SU-DHL-6 (cell line): ENCODE results near the gene ERICH2.

Experiments
- H2AFZ ChIP-seq: fragments of 200-600 bp; sonication (generic); 2 replicates; pipeline ENCODE4 v1.6.1; 2014; ENCODE audit warnings: low read depth, mild to moderate bottlenecking, moderate library complexity, mixed read lengths, antibody characterized with exemption, low read length; ENCODE audit not compliant: severe bottlenecking
- H3F3A ChIP-seq: fragments of 200-600 bp; shearing (Covaris generic); 2 replicates; pipeline ENCODE4 v1.6.0; 2016; ENCODE audit warnings: antibody characterized with exemption, mild to moderate bottlenecking; ENCODE audit not compliant: insufficient read depth
- H3K27ac ChIP-seq: fragments of 200-600 bp; sonication (generic); 2 replicates; pipeline ENCODE4 v1.5.1; 2016; ENCODE audit warnings: low read depth, mild to moderate bottlenecking, low read length, moderate library complexity, mixed read lengths
- H3K27me3 ChIP-seq: fragments of 200-600 bp; sonication (generic), shearing (Covaris generic); 2 replicates; pipeline ENCODE4 v1.6.0; 2014; ENCODE audit warnings: mild to moderate bottlenecking, low read length
- H3K36me3 ChIP-seq: fragments of 200-600 bp; sonication (generic); 2 replicates; pipeline ENCODE4 v1.6.1; 2014; ENCODE audit warnings: mild to moderate bottlenecking, low read length, mixed read lengths
- H3K4me2 ChIP-seq: fragments of 300-600, 200-600 bp; shearing (Covaris generic), sonication (generic); 2 replicates; pipeline ENCODE4 v1.6.0; 2014; ENCODE audit warnings: low read length, low read depth, mild to moderate bottlenecking; ENCODE audit not compliant: poor library complexity, severe bottlenecking
- H3K4me3 ChIP-seq: fragments of 200-600 bp; sonication (generic); 2 replicates; pipeline ENCODE4 v1.5.1; 2014; ENCODE audit warnings: antibody characterized with exemption, low read length, mild to moderate bottlenecking, mixed read lengths; ENCODE audit not compliant: insufficient read depth, poor library complexity, severe bottlenecking
- H3K79me2 ChIP-seq: fragments of 200-600 bp; sonication (generic); 2 replicates; pipeline ENCODE4 v1.6.1; 2014; ENCODE audit warnings: mild to moderate bottlenecking, low read length, moderate library complexity; ENCODE audit not compliant: insufficient read depth
- H3K9ac ChIP-seq: fragments of 200-600 bp; sonication (generic); 2 replicates; pipeline ENCODE4 v1.7.0; 2014; ENCODE audit warnings: mild to moderate bottlenecking, low read length
- H3K9me2 ChIP-seq: fragments of 200-600 bp; sonication (generic); replicated peaks from 2 replicates; pipeline ENCODE4 v1.6.1; 2014; ENCODE audit warnings: low read length; ENCODE audit not compliant: insufficient read depth
- H3K9me3 ChIP-seq: fragments of 200-600 bp; sonication (generic); 2 replicates; pipeline ENCODE4 v1.6.1; 2014; ENCODE audit warnings: low read length, mixed read lengths; ENCODE audit not compliant: insufficient read depth
- H4K20me1 ChIP-seq: fragments of 200-600 bp; sonication (generic); 2 replicates; pipeline ENCODE4 v1.6.1; 2014; ENCODE audit warnings: low read depth, mild to moderate bottlenecking, antibody characterized with exemption, low read length, moderate library complexity, mixed read lengths
- EZH2phosphoT487 ChIP-seq: fragments of 200-600 bp; sonication (generic), shearing (Covaris generic); conservative IDR thresholded peaks from 2 replicates; pipeline ENCODE4 v1.6.1; 2018; ENCODE audit warnings: mild to moderate bottlenecking, antibody characterized with exemption, low read length, moderate library complexity, mixed read lengths
- TF ChIP-seq, protein P1 (sequence below): fragments of 200-600 bp; sonication (generic); IDR thresholded peaks from one replicate; pipeline ENCODE4 v1.5.1; 2017; ENCODE audit warnings: antibody characterized with exemption, mild to moderate bottlenecking, low read length, moderate library complexity; ENCODE audit not compliant: insufficient read depth, poor library complexity, severe bottlenecking

ERICH2 gene

DNA sequence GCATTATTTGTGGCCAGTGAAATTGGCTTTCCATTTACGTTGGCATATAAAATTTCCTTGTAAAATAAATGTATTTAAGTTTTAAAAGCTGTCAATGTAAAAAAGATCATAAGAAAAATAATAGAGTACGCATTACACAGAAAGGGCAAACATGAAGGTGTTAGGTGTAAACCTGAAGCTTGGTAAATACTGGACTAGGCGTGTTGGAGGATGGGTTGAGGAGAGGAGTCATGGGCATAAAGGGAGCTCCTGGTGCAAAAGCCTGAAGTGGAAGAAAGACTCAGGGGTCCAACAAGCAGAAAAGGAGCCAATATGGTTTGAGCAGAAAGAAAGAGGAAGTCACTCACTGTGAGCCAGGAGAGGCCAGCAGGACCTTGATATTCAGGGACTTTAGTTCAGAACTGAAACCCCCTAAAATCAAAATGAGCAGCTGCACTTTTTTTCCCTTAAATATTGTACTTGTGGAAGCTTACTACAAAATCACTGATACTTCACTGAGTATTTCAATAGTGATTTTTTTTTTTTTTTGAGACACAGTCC is 30.6 kb upstream of the ERICH2 start:
- no peak overlapping the region for H3K4me2 ChIP-seq
- H3K79me2 ChIP-seq = no peaks in the 10 kb centered on the region
- no peaks in the 10 kb centered on the region for H3K27me3 ChIP-seq
- H3K27ac ChIP-seq = no peak overlapping the region
- no peaks in the 10 kb centered on the region for H4K20me1 ChIP-seq
- TF ChIP-seq EZH2phosphoT487 = no peak
- TF ChIP-seq, protein P1, sequence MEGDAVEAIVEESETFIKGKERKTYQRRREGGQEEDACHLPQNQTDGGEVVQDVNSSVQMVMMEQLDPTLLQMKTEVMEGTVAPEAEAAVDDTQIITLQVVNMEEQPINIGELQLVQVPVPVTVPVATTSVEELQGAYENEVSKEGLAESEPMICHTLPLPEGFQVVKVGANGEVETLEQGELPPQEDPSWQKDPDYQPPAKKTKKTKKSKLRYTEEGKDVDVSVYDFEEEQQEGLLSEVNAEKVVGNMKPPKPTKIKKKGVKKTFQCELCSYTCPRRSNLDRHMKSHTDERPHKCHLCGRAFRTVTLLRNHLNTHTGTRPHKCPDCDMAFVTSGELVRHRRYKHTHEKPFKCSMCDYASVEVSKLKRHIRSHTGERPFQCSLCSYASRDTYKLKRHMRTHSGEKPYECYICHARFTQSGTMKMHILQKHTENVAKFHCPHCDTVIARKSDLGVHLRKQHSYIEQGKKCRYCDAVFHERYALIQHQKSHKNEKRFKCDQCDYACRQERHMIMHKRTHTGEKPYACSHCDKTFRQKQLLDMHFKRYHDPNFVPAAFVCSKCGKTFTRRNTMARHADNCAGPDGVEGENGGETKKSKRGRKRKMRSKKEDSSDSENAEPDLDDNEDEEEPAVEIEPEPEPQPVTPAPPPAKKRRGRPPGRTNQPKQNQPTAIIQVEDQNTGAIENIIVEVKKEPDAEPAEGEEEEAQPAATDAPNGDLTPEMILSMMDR = no peak
- no peak overlapping the region for H3K9ac ChIP-seq
- H3K9me2 ChIP-seq = no peaks in the 10 kb centered on the region
- no peaks in the 10 kb centered on the region for H3K36me3 ChIP-seq
- no peaks in the 10 kb centered on the region for H3F3A ChIP-seq
- no peak overlapping the region for H2AFZ ChIP-seq
- no peaks in the 10 kb centered on the region for H3K9me3 ChIP-seq
- H3K4me3 ChIP-seq = no peak overlapping the region

DNA sequence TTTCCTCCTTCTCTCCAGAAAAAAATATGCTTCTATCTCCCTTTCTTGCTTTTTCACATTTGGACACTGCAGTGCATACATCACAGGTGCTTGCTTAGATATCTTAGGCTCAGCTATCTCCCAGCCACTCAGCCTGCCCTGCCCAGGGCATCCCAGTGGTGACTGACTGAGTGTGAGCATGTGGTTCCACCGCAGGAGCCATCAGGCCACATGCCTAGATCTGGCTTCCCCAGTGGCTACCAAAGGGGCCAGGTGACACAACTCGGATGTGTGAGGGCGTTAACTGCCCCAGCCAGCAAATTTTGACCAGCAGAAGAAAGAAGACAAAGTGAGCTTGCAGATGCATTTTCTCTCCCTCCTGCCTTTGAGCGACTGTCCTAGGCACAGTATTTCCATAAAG is 29.5 kb upstream of the ERICH2 start:
- no peak overlapping the region for H3K4me2 ChIP-seq
- H3F3A ChIP-seq = no peaks in the 10 kb centered on the region
- no peak overlapping the region for H3K4me3 ChIP-seq
- no peaks in the 10 kb centered on the region for H3K27me3 ChIP-seq
- H4K20me1 ChIP-seq = no peaks in the 10 kb centered on the region
- H3K27ac ChIP-seq = no peak overlapping the region
- H3K79me2 ChIP-seq = no peaks in the 10 kb centered on the region
- no peak overlapping the region for H2AFZ ChIP-seq
- TF ChIP-seq EZH2phosphoT487 = no peak
- TF ChIP-seq, protein P1 = no peak
- no peak overlapping the region for H3K9ac ChIP-seq
- no peaks in the 10 kb centered on the region for H3K9me3 ChIP-seq
- no peaks in the 10 kb centered on the region for H3K9me2 ChIP-seq
- no peaks in the 10 kb centered on the region for H3K36me3 ChIP-seq

DNA sequence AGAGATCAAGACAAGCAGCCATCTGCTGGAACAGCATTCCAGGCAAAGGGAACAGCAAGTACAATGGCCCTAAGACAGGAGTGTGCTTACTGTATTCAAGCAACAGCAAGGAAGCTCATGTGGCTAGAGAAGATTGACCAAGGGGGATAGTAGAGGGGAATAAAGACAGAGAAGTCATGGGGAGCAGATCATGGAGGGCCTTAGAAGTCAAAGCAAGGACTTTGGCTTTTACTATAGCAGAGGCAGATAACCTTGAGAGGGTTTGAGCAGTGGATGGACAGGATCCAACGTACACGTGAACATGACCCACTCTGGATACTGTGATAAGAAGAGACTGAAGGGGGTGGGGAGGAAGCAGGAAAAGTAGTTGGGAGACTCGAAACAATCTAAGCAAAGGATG is 28.2 kb upstream of the ERICH2 start:
- Histone ChIP-seq H3K79me2 (no peaks in the 10 kb centered on the region), H3K9me2 (no peaks in the 10 kb centered on the region), H3K9me3 (no peaks in the 10 kb centered on the region), H3K9ac (no peak overlapping the region), H3K4me3 (no peak overlapping the region), H4K20me1 (no peaks in the 10 kb centered on the region), H3K27me3 (no peaks in the 10 kb centered on the region), H3K4me2 (no peak overlapping the region), H3F3A (no peaks in the 10 kb centered on the region), H3K27ac (no peak overlapping the region), H2AFZ (no peak overlapping the region), H3K36me3 (no peaks in the 10 kb centered on the region)
- TF ChIP-seq, protein P1 = no peak
- TF ChIP-seq EZH2phosphoT487 = no peak
